WERI-Rb-1 (cell line): Measurements from ENCODE around the gene PPM1L.
"Not testable (repeated sequence)": the region's sequence is repeated elsewhere in the genome, so short reads cannot be mapped to it uniquely, and the experiment has no call there.

Source experiments
- DNase-seq: peaks from one replicate; pipeline ENCODE4 v3.0.0-alpha.2; 2020
- H3K27ac ChIP-seq: fragments of 250-450 bp; sonication (Bioruptor Pico); 2 replicates; pipeline ENCODE4 v1.5.1; 2020; ENCODE audit warnings: mild to moderate bottlenecking, moderate library complexity
- H3K27me3 ChIP-seq: fragments of 250-450 bp; sonication (Bioruptor Pico); 2 replicates; pipeline ENCODE4 v1.5.1; 2021; ENCODE audit warnings: mild to moderate bottlenecking, low read depth, moderate library complexity; ENCODE audit not compliant: insufficient read depth, severe bottlenecking
- H3K36me3 ChIP-seq: fragments of 250-450 bp; sonication (Bioruptor Pico); 2 replicates; pipeline ENCODE4 v1.5.1; 2020; ENCODE audit warnings: mild to moderate bottlenecking, moderate library complexity
- H3K4me3 ChIP-seq: 2 replicates; pipeline ENCODE4 v1.5.1; 2011; ENCODE audit warnings: low read depth, mild to moderate bottlenecking, control low read depth, low read length
- H3K9me3 ChIP-seq: fragments of 250-450 bp; sonication (Bioruptor Pico); 2 replicates; pipeline ENCODE4 v1.5.1; 2021; ENCODE audit warnings: mild to moderate bottlenecking, moderate library complexity; ENCODE audit not compliant: severe bottlenecking
- TF ChIP-seq, protein P1 (sequence below): IDR thresholded peaks from 2 replicates; pipeline ENCODE4 v1.5.1; 2011; ENCODE audit warnings: low read depth, mild to moderate bottlenecking, control low read depth, inconsistent platforms, low read length

The PPM1L gene

DNA sequence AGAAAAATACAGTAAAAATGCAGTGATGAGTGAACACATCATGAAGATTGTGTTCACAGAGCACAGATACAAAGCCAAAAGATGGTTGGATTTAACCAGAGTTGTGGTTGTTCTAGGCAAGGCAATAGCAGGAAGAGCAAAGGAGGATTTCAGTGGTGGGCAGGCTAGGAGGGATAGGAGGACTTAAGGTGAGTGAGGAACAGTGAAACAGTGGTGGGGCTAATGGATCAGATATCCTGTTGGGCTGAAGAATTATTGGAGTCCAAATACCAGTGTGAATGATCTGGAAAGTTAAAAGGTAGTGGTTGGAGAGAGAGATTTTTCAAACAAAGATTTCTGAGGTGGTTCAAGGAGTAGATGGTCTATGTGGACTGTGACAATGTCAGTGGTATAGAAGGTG, 240.8 kb downstream of the PPM1L start:
- Histone ChIP-seq H3K4me3 (no peak overlapping the region), H3K27me3 (no peaks in the 10 kb centered on the region), H3K9me3 (no peaks in the 10 kb centered on the region), H3K36me3 (no peaks in the 10 kb centered on the region), H3K27ac (no peak overlapping the region)
- TF ChIP-seq, protein P1, sequence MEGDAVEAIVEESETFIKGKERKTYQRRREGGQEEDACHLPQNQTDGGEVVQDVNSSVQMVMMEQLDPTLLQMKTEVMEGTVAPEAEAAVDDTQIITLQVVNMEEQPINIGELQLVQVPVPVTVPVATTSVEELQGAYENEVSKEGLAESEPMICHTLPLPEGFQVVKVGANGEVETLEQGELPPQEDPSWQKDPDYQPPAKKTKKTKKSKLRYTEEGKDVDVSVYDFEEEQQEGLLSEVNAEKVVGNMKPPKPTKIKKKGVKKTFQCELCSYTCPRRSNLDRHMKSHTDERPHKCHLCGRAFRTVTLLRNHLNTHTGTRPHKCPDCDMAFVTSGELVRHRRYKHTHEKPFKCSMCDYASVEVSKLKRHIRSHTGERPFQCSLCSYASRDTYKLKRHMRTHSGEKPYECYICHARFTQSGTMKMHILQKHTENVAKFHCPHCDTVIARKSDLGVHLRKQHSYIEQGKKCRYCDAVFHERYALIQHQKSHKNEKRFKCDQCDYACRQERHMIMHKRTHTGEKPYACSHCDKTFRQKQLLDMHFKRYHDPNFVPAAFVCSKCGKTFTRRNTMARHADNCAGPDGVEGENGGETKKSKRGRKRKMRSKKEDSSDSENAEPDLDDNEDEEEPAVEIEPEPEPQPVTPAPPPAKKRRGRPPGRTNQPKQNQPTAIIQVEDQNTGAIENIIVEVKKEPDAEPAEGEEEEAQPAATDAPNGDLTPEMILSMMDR, result no peak
- no peak for DNase-seq

GRCh38 chr3:160998581-160998980, 242.6 kb downstream of the PPM1L start:
- no peak overlapping the region for H3K4me3 ChIP-seq
- TF ChIP-seq, protein P1, result no peak
- H3K27me3 ChIP-seq, result no peaks in the 10 kb centered on the region
- H3K9me3 ChIP-seq, result no peaks in the 10 kb centered on the region
- DNase-seq, result no peak
- H3K36me3 ChIP-seq, result no peaks in the 10 kb centered on the region
- no peak overlapping the region for H3K27ac ChIP-seq

DNA sequence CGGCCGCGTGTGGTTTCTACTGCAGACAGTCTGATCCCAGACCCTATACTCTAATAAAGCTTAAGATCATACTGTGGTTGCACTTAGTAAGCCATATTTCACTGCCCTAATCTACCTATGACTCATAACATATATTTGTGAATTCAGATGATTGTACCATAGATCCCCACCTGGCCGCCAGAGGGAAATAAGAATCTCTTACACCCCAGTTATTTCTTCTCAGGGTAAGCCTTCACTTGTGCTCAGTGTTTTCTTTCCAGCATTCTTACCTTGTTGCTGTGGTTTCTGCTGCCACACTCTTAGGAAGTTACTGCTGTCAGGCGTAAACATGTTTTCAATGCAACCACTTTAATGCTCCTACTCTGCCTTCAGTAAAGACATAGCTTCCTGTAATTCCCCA, 243.2 kb downstream of the PPM1L start:
- Histone ChIP-seq H3K36me3 (no peaks in the 10 kb centered on the region), H3K4me3 (no peak overlapping the region), H3K27me3 (no peaks in the 10 kb centered on the region), H3K9me3 (no peaks in the 10 kb centered on the region), H3K27ac (no peak overlapping the region)
- TF ChIP-seq, protein P1, result no peak
- no peak for DNase-seq

DNA sequence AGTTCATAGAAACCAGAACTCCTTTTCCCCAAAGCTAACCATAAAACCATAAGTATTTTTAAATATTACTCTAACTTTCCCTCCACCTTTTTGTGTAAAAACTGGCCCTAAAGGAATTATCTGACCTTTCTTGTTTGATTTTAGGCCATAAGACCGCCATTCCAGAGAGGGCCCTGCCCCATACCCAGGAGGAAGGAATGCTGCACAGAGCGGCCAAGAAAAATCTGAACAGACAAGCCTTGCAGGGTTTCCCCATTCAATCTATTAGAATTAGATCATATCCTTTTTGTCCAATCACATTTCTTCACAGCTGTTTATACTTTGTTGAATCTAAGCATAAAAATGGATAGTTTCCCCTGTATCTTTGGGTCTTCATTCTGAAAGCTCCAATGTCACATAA, 252.1 kb downstream of the PPM1L start:
- Histone ChIP-seq H3K27me3 (no peaks in the 10 kb centered on the region), H3K9me3 (no peaks in the 10 kb centered on the region), H3K4me3 (no peak overlapping the region), H3K36me3 (no peaks in the 10 kb centered on the region), H3K27ac (no peak overlapping the region)
- TF ChIP-seq, protein P1, result no peak
- DNase-seq, result no peak

DNA sequence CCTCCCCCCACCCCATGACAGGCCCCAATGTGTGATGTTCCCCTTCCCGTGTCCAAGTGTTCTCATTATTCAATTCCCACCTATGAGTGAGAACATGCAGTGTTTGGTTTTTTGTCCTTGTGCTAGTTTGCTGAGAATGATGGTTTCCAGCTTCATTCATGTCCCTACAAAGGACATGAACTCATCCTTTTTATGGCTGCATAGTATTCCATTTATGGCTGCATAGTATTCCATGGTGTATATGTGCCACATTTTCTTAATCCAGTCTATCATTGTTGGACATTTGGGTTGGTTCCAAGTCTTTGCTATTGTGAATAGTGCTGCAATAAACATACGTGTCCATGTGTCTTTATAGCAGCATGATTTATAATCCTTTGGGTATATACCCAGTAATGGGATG, 254.1 kb downstream of the PPM1L start:
- not testable (repeated sequence) for H3K27me3 ChIP-seq, DNase-seq, H3K9me3 ChIP-seq, H3K27ac ChIP-seq, H3K4me3 ChIP-seq, H3K36me3 ChIP-seq

DNA sequence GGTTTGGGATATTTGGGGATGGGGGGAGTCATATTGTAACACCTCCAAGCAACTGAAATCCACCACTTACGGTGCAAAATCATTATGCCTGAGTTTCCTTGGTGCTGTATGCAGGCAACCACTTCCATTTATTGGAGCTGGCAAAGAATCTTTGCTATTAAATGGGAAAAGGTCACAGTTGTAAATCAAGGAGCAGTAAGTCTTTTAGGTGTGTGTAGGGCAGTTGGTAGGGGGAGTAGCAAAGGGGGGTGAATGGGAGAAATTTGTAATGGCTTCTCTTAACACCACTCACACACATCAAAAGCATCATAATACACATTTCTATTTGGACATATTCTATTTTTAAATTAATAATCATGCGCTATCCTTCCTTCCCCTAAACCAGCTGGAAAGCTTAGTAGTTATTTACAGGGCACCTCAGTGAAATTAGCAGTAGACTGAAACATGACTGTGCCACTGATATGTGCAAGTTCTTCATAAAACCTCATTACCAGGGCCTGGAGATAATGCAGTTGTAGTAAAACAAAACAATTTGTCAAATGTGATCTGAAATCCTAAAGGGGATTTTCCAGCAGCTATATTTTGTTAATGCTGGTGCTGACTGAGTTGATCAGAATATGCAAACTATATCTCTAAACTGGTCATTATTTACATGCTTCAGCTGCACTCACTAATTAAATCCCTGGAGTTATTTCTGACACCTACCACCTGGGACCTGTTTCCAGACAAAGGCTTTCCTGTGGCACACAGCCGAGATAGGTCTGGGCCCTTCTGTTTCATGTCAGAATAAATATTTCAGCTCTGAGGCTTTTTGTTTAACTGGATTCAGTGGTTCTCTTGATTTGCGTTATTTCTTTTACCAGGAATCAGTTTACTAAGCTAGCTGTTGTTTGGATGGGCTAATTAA, 259.1 kb downstream of the PPM1L start:
- Histone ChIP-seq H3K27ac (no peak overlapping the region), H3K27me3 (no peaks in the 10 kb centered on the region), H3K9me3 (no peaks in the 10 kb centered on the region), H3K4me3 (no peak overlapping the region), H3K36me3 (no peaks in the 10 kb centered on the region)
- DNase-seq, result no peak
- TF ChIP-seq, protein P1, result no peak
